ENCODE measurements around the gene SLC35F1. TPM values are rescaled to one million over a fixed set of nuclear protein-coding genes. Genes with fewer than 3 reads are reported as not detected.

The SLC35F1 gene
- polyA plus RNA-seq, 1 donor = 5.1 TPM

- H3K9me3 ChIP-seq (ENCODE audit: control insufficient read depth, low read depth, low read length) = no peaks in the 10 kb centered on the region
- H3K27me3 ChIP-seq (ENCODE audit: control insufficient read depth, insufficient read depth, low read length) = no peaks in the 10 kb centered on the region
- H3K27ac ChIP-seq (ENCODE audit: low read length) = no peak overlapping the region
- H3K36me3 ChIP-seq (ENCODE audit: control insufficient read depth, insufficient read depth, low read length) = no peaks in the 10 kb centered on the region
- no peaks in the 10 kb centered on the region for H3K4me1 ChIP-seq (ENCODE audit: control insufficient read depth, insufficient read depth, low read length)
- no peak for DNase-seq
- WGBS (ENCODE audit: insufficient coverage, low lambda C conversion rate) = no CpG with 5 or more reads among the region's 1 CpG
- H3K4me3 ChIP-seq (ENCODE audit: low read length) = no peak overlapping the region
These were observed 333.9 kb downstream of the SLC35F1 start for GRCh38 chr6:118240878-118241528.

- H3K27me3 ChIP-seq (ENCODE audit: control insufficient read depth, insufficient read depth, low read length) = no peaks in the 10 kb centered on the region
- no peak for DNase-seq
- no peaks in the 10 kb centered on the region for H3K36me3 ChIP-seq (ENCODE audit: control insufficient read depth, insufficient read depth, low read length)
- no peaks in the 10 kb centered on the region for H3K4me1 ChIP-seq (ENCODE audit: control insufficient read depth, insufficient read depth, low read length)
- H3K4me3 ChIP-seq (ENCODE audit: low read length) = no peak overlapping the region
- WGBS (ENCODE audit: insufficient coverage, low lambda C conversion rate) = 100% methylated on average over 1 of the region's 5 CpGs
- H3K9me3 ChIP-seq (ENCODE audit: control insufficient read depth, low read depth, low read length) = no peaks in the 10 kb centered on the region
- H3K27ac ChIP-seq (ENCODE audit: low read length) = no peak overlapping the region
These were observed 339.3 kb downstream of the SLC35F1 start for GRCh38 chr6:118246406-118246805.

- no peak overlapping the region for H3K27ac ChIP-seq (ENCODE audit: low read length)
- no CpG with 5 or more reads among the region's 1 CpG for WGBS (ENCODE audit: insufficient coverage, low lambda C conversion rate)
- no peak overlapping the region for H3K4me3 ChIP-seq (ENCODE audit: low read length)
- no peaks in the 10 kb centered on the region for H3K36me3 ChIP-seq (ENCODE audit: control insufficient read depth, insufficient read depth, low read length)
- no peak for DNase-seq
- H3K4me1 ChIP-seq (ENCODE audit: control insufficient read depth, insufficient read depth, low read length) = no peaks in the 10 kb centered on the region
- no peaks in the 10 kb centered on the region for H3K9me3 ChIP-seq (ENCODE audit: control insufficient read depth, low read depth, low read length)
- no peaks in the 10 kb centered on the region for H3K27me3 ChIP-seq (ENCODE audit: control insufficient read depth, insufficient read depth, low read length)
These were observed 341.1 kb downstream of the SLC35F1 start for GRCh38 chr6:118248171-118248570.

GRCh38 chr6:118249680-118250079, 342.6 kb downstream of the SLC35F1 start:
- Histone ChIP-seq H3K27me3 (ENCODE audit: control insufficient read depth, insufficient read depth, low read length) (no peaks in the 10 kb centered on the region), H3K4me3 (ENCODE audit: low read length) (no peak overlapping the region), H3K27ac (ENCODE audit: low read length) (no peak overlapping the region), H3K4me1 (ENCODE audit: control insufficient read depth, insufficient read depth, low read length) (no peaks in the 10 kb centered on the region), H3K36me3 (ENCODE audit: control insufficient read depth, insufficient read depth, low read length) (no peaks in the 10 kb centered on the region), H3K9me3 (ENCODE audit: control insufficient read depth, low read depth, low read length) (no peaks in the 10 kb centered on the region)
- DNase-seq = no peak
- WGBS (ENCODE audit: insufficient coverage, low lambda C conversion rate) = no CpG with 5 or more reads among the region's 5 CpGs

- no peaks in the 10 kb centered on the region for H3K4me1 ChIP-seq (ENCODE audit: control insufficient read depth, insufficient read depth, low read length)
- H3K4me3 ChIP-seq (ENCODE audit: low read length) = no peak overlapping the region
- 86% methylated on average over 1 of the region's 1 CpG for WGBS (ENCODE audit: insufficient coverage, low lambda C conversion rate)
- no peaks in the 10 kb centered on the region for H3K36me3 ChIP-seq (ENCODE audit: control insufficient read depth, insufficient read depth, low read length)
- H3K27ac ChIP-seq (ENCODE audit: low read length) = no peak overlapping the region
- no peaks in the 10 kb centered on the region for H3K9me3 ChIP-seq (ENCODE audit: control insufficient read depth, low read depth, low read length)
- no peaks in the 10 kb centered on the region for H3K27me3 ChIP-seq (ENCODE audit: control insufficient read depth, insufficient read depth, low read length)
- no peak for DNase-seq
These were observed 345.4 kb downstream of the SLC35F1 start for GRCh38 chr6:118252474-118252873.

DNA sequence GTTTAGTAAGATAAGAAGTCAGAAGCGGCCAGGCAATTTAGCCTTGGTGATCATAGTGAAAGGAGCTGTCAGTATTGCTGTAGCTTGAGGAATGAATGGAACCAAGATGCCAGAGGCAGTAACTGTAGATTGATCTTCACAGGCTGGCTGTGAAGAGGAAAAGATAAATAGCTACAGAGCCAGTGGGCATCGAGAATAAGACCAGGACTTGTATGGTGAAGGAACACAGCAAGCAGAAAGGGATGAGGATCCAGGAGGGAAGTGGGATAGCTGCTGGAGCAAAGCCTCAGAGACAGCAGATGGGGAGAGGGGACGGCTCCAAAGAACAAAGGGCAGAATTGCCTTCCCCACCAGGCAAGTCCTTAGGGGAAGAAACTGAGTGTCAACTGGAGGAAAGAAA, 346.7 kb downstream of the SLC35F1 start:
- Histone ChIP-seq H3K4me1 (ENCODE audit: control insufficient read depth, insufficient read depth, low read length) (no peaks in the 10 kb centered on the region), H3K36me3 (ENCODE audit: control insufficient read depth, insufficient read depth, low read length) (no peaks in the 10 kb centered on the region), H3K27me3 (ENCODE audit: control insufficient read depth, insufficient read depth, low read length) (no peaks in the 10 kb centered on the region), H3K27ac (ENCODE audit: low read length) (no peak overlapping the region), H3K4me3 (ENCODE audit: low read length) (no peak overlapping the region), H3K9me3 (ENCODE audit: control insufficient read depth, low read depth, low read length) (no peaks in the 10 kb centered on the region)
- no CpG with 5 or more reads among the region's 3 CpGs for WGBS (ENCODE audit: insufficient coverage, low lambda C conversion rate)
- no peak for DNase-seq

DNA sequence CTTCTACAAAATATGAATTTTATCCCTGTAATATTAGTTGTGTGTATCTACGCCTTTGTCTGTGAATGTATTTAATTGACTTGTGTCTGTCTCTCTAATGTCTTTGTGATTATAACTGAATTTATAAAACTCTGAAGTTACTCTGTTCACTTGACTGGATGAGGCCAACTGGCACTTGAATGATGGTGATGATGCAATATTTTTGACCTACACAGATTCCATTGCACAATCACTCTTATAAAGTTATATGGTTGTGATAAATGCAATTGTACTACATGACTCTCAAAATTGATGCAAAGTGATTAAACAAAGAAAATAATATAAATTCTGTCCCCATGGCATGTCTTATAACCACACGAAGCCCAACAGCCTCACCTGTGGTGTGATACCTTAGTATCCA, 353.8 kb downstream of the SLC35F1 start:
- Histone ChIP-seq H3K27ac (ENCODE audit: low read length) (no peak overlapping the region), H3K9me3 (ENCODE audit: control insufficient read depth, low read depth, low read length) (no peaks in the 10 kb centered on the region), H3K36me3 (ENCODE audit: control insufficient read depth, insufficient read depth, low read length) (no peaks in the 10 kb centered on the region), H3K27me3 (ENCODE audit: control insufficient read depth, insufficient read depth, low read length) (no peaks in the 10 kb centered on the region), H3K4me1 (ENCODE audit: control insufficient read depth, insufficient read depth, low read length) (no peaks in the 10 kb centered on the region), H3K4me3 (ENCODE audit: low read length) (no peak overlapping the region)
- 80% methylated on average over 1 of the region's 2 CpGs for WGBS (ENCODE audit: insufficient coverage, low lambda C conversion rate)
- DNase-seq = no peak

GRCh38 chr6:118263921-118264486, 356.9 kb downstream of the SLC35F1 start:
- Histone ChIP-seq H3K4me1 (ENCODE audit: control insufficient read depth, insufficient read depth, low read length) (no peaks in the 10 kb centered on the region), H3K27me3 (ENCODE audit: control insufficient read depth, insufficient read depth, low read length) (no peaks in the 10 kb centered on the region), H3K4me3 (ENCODE audit: low read length) (no peak overlapping the region), H3K36me3 (ENCODE audit: control insufficient read depth, insufficient read depth, low read length) (no peaks in the 10 kb centered on the region), H3K27ac (ENCODE audit: low read length) (no peak overlapping the region), H3K9me3 (ENCODE audit: control insufficient read depth, low read depth, low read length) (no peaks in the 10 kb centered on the region)
- WGBS (ENCODE audit: insufficient coverage, low lambda C conversion rate) = no CpG with 5 or more reads among the region's 2 CpGs
- DNase-seq = peak in 1 of 2 donors; percentile 10

DNA sequence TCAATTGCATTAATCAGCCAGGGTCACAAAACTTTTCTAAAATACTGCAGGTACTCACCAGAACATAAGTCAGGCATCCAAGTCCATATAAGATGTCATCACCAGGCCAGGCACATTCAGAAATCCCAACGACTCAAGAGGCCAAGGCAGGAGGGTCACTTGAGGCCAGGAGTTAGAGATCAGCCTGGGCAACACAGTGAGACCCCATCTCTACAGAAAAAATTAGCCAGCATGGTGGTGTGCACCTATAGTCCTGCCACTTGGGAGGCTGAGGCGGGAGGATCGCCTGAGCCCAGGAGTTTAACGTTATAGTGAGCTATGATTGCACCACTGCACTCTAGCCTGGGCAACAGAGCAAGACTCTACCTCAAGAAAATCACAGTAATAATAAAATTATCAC, 362.6 kb downstream of the SLC35F1 start:
- no peaks in the 10 kb centered on the region for H3K9me3 ChIP-seq (ENCODE audit: control insufficient read depth, low read depth, low read length)
- no peaks in the 10 kb centered on the region for H3K27me3 ChIP-seq (ENCODE audit: control insufficient read depth, insufficient read depth, low read length)
- no peak overlapping the region for H3K4me3 ChIP-seq (ENCODE audit: low read length)
- no peaks in the 10 kb centered on the region for H3K4me1 ChIP-seq (ENCODE audit: control insufficient read depth, insufficient read depth, low read length)
- no peaks in the 10 kb centered on the region for H3K36me3 ChIP-seq (ENCODE audit: control insufficient read depth, insufficient read depth, low read length)
- DNase-seq = no peak
- no peak overlapping the region for H3K27ac ChIP-seq (ENCODE audit: low read length)
- no CpG with 5 or more reads among the region's 4 CpGs for WGBS (ENCODE audit: insufficient coverage, low lambda C conversion rate)

GRCh38 chr6:118277631-118278030, 370.6 kb downstream of the SLC35F1 start:
- H3K9me3 ChIP-seq (ENCODE audit: control insufficient read depth, low read depth, low read length) = no peaks in the 10 kb centered on the region
- no peak overlapping the region for H3K4me3 ChIP-seq (ENCODE audit: low read length)
- H3K36me3 ChIP-seq (ENCODE audit: control insufficient read depth, insufficient read depth, low read length) = no peaks in the 10 kb centered on the region
- no CpG with 5 or more reads among the region's 1 CpG for WGBS (ENCODE audit: insufficient coverage, low lambda C conversion rate)
- no peak overlapping the region for H3K27ac ChIP-seq (ENCODE audit: low read length)
- DNase-seq = no peak
- H3K27me3 ChIP-seq (ENCODE audit: control insufficient read depth, insufficient read depth, low read length) = no peaks in the 10 kb centered on the region
- H3K4me1 ChIP-seq (ENCODE audit: control insufficient read depth, insufficient read depth, low read length) = no peaks in the 10 kb centered on the region

GRCh38 chr6:118280210-118280609, 373.1 kb downstream of the SLC35F1 start:
- no peak overlapping the region for H3K27ac ChIP-seq (ENCODE audit: low read length)
- H3K4me3 ChIP-seq (ENCODE audit: low read length) = no peak overlapping the region
- no peak for DNase-seq
- H3K36me3 ChIP-seq (ENCODE audit: control insufficient read depth, insufficient read depth, low read length) = no peaks in the 10 kb centered on the region
- no peaks in the 10 kb centered on the region for H3K9me3 ChIP-seq (ENCODE audit: control insufficient read depth, low read depth, low read length)
- no peaks in the 10 kb centered on the region for H3K27me3 ChIP-seq (ENCODE audit: control insufficient read depth, insufficient read depth, low read length)
- H3K4me1 ChIP-seq (ENCODE audit: control insufficient read depth, insufficient read depth, low read length) = no peaks in the 10 kb centered on the region
- 80% methylated on average over 1 of the region's 2 CpGs for WGBS (ENCODE audit: insufficient coverage, low lambda C conversion rate)

Data from large intestine (tissue), 3 donors.